ENCODE measurements around the gene CAMK1D.

DNA sequence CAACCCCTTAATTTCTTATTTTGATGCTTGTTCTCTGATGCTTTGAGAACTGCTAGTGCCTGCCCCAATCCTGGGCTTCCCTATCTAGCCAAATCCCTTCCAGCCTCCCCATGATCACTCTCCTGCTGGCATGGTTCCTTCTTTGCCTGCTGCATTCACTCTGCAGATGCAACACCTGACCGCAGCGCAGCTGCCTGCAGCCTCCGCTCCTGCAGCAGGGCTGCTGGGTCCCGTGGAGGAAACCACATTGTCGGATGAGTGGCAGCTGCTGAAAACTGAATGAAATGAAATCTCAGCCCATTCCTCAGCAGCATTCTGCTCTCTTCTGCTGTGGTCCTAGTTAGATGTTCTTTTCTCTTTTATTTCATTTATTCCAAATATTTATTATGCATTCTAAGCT, 331.9 kb downstream of the CAMK1D start:
- TF ChIP-seq ZNF8 (CRISPR knock-in tag; IDR thresholded peaks at IDR 0.05), result no peak
- TF ChIP-seq, protein P1, sequence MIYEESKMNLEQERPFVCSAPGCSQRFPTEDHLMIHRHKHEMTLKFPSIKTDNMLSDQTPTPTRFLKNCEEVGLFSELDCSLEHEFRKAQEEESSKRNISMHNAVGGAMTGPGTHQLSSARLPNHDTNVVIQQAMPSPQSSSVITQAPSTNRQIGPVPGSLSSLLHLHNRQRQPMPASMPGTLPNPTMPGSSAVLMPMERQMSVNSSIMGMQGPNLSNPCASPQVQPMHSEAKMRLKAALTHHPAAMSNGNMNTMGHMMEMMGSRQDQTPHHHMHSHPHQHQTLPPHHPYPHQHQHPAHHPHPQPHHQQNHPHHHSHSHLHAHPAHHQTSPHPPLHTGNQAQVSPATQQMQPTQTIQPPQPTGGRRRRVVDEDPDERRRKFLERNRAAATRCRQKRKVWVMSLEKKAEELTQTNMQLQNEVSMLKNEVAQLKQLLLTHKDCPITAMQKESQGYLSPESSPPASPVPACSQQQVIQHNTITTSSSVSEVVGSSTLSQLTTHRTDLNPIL (CRISPR knock-in tag; IDR thresholded peaks at IDR 0.05; ENCODE audit: low read depth), result no peak

Measured in SK-N-SH treated with all-trans-retinoic acid at 6 μM for 48 hours (cell line).